GM21786 (cell line): ENCODE results near the gene MYL6.
"Not testable (repeated sequence)": the region's sequence is repeated elsewhere in the genome, so short reads cannot be mapped to it uniquely, and the experiment has no call there.

Experiments
- ATAC-seq: cut with Tn5 transposase; IDR thresholded peaks from one replicate; pipeline ENCODE4 v1.9.1; 2021; ENCODE audit not compliant: unreplicated experiment

MYL6 gene

DNA sequence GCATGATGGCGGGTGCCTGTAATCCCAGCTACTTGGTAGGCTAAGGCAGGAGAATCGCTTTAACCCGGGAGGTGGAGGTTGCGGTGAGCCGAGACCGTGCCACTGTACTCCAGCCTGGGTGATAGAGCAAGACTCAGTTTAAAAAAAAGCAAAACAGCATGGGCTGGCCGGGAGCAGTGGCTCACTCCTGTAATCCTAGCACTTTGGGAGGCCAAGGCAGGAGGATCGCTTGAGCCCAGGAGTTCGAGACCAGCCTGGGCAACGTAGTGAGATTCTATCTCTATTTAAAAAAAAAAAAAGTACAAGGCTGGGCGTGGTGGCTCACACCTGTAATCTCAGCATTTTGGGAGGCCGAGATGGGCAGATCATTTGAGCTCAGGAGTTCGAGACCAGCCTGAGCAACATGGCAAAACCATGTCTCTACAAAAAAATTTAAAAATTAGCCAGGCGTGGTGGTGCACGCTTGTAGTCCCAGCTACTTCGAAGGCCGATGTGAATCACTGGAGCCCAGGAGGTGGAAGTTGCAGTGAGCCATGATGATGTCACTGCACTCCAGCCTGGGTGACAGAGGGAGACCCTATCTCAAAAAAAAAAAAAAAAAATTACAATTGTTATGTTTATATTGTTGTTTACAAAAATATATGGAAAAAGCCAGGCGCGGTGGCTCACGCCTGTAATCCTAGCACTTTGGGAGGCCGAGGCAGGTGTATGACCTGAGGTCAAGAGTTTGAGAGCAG lies 1.5 kb upstream of the MYL6 start:
- not testable (repeated sequence) for ATAC-seq

DNA sequence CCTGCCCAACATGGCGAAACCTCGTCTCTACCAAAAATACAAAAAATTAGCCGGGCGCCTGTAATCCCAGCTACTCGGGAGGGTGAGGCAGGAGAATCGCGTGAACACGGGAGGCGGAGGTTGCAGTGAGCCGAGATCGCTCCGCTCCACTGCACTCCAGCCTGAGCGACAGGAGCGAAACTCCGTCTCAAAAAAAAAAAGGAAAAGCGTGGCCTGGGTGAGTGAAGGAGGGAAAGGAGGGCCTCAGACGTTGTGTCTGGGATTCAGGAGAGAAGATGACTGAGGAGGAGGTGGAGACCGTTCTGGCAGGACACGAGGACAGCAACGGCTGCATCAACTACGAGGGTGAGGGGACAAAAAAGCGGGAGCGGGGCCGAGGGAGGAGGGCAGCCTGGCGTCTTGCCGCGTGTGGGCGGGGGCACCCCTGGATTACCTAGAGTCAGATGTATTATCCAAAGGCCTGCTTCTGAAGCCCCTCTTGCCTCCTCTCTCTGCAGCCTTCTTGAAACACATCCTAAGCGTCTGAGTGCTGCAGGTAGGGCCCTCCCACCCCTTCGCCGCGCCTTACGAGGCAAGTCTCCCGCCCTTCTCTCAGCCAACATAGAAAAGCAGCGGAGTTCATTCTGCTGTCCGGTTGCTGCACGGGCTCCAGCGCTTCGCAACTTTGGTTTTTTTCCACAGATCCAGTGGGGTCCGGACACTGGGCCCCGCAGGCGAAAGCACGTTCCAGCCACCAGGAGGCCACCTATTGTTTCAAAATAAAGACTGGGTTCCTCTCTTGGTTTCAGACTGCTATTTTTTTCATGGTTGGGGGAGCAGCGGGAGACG lies 744 bp upstream of the MYL6 start:
- peak; percentile 31 for ATAC-seq

DNA sequence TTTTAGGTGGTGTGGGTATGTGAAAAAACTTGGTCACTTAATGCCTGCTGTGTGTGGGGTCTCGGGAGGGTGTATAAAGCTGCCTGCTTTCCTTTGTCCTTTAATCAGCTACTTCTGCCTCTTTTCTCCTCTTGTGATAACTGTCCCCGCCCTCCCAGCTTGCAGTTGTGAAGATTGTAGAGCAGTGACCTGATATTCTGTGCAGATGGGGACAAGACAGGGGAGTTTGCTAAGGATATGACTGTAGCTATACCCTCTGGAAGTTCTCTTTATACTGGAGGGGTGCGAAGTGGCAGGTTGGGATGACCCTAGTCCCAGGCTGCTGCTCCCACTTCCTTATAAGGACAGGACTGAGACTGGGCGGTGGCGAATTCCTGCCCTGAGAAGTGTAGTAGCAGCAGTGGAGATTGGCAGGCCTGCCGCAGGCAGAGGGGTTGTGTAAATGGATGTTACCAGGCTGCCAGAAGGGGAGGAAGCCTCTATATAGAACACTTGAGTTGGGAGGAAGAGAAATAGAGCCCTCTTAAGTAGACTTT lies 835 bp downstream of the MYL6 start:
- no peak for ATAC-seq

DNA sequence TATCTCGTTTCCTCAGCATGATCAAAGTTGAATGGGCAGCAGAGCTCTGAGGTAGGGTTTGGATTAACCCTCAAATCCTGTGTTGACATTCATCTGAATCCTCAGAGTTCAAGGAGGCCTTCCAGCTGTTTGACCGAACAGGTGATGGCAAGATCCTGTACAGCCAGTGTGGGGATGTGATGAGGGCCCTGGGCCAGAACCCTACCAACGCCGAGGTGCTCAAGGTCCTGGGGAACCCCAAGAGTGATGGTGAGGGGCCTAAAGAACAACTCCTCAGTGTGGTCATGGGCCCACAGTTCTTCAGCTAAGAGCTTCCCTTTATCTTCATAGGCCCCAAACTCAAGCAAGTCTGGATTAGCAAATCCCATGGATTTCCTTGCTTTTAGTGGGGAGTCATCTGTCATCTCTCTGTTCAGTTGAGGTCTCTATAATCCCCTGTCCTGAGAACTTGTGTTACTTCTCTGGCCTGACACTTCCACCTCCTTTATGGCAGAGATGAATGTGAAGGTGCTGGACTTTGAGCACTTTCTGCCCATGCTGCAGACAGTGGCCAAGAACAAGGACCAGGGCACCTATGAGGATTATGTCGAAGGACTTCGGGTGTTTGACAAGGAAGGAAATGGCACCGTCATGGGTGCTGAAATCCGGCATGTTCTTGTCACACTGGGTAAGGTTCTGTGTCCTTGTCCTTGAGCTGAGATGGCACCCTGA lies 1.5 kb downstream of the MYL6 start:
- no peak for ATAC-seq

DNA sequence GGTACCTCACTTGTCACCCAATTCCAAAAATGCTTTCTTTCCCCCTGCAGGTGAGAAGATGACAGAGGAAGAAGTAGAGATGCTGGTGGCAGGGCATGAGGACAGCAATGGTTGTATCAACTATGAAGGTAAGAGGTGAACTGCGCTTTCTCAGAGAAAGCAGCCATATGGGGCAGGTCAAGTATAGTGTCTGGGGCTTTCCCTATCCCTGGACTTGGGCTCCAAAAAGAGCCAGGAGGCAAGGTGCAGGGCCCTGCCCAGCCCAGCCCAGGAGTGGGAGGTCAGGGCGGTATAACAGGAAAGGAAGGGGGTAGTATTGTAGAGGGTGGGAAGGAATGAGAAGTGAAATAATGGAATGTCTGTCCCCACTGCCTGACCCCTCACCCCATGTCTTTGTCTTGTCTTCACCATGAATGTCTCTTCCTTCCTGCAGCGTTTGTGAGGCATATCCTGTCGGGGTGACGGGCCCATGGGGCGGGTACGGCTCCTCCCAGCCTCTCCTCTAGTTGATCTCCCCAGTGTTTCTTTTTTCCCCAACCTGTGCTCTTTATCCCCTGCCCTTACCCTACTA lies 2.1 kb downstream of the MYL6 start:
- ATAC-seq = no peak

DNA sequence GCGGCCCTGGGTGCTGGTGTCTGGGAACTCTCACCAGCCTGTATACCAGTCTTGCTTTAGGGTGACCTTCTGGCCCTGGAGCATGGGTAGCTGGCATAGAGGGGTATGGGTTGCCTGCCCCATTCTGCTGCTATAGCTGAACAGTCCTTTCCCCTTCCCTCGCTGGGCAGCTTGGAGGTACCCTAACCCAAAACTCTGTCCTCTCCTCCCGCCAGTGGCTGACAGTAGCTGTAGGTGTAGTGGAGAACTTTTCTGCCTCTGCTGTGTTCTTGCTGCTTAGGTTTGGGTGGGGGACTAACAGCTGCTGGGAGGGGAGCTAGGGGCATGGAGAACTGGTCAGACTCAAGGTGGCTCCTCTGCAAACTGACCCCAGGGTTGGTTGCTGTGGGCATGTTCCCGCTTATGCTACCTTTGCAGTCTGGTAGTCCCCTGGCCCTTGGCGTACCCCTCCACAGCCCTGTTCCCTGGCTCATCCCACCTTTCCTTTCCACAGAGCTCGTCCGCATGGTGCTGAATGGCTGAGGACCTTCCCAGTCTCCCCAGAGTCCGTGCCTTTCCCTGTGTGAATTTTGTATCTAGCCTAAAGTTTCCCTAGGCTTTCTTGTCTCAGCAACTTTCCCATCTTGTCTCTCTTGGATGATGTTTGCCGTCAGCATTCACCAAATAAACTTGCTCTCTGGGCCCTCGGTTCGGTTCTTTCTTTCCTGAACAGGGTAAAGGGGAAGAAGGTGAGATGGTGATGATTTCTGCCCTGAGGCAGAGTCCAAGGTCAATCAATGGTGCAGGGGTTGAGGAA lies 2.9 kb downstream of the MYL6 start:
- no peak for ATAC-seq

DNA sequence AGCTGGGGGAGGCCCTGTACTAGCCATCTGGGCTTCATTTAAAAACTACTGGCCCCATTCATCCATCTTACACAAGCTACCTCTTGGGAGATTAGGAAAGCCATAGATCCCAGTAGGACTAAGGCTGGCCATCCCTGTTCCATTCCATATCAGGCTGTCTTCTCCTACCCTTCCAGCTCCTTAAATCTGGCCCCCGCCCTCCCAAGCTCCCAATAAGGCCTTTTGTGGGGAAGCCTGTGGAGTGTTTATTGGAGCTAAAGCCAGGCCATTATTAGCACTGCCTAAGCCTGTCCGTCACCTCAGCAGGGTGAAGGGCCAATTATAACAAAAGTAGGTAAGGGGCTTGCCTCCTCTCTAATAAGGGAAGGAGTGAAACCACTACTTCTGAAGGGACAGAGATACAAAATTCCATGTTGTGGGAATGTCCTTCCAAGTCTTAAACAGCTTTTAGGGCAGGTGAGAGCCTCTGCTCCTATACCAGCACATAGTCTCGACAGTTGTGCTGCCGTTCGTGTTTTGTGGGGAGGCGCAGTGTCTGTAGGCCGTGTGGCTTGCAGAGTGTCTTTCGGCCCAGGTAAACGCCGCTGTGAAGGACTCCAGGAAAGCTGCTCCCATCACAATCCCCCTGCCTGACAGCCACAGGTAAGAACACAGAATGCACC lies 3.7 kb downstream of the MYL6 start:
- ATAC-seq = no peak

DNA sequence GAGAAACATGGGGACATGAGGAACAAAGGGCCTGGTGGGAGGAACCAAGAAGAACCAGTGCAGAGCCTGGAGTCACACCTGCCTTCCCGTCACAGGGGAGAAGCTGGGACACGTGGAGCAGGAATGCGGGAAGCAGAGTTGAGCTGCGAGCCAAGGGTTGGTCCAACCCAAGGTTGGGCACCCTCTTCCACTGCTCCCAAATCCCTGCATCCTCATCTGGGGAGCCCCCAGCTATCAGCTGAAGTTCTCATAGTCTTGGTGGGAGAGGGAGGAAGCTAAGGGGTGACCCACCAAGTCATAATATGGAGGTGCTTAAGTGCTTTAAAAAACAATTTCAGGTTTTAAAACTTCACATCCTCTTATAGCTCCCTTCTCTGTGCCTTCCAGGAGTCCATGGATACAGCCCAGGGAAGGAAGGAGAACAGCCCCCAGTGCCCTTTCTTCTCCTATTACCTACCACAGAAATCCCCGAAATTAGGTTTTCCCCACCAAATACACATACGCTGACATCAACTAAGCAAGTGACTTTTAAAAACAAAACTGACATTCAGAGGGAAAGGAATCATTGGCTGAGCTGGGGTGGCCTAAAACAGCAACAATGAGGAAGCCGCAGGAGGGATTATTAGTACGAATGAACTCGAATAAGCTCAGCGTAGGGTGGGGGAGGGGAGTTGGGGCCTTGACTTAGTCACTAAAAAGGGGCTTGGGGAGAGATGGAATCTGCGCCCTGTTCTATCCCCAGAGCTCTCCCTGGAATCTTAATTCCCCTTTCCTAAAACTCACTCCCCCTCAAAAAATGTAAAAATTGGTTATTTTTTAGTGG lies 4.5 kb downstream of the MYL6 start:
- no peak for ATAC-seq

DNA sequence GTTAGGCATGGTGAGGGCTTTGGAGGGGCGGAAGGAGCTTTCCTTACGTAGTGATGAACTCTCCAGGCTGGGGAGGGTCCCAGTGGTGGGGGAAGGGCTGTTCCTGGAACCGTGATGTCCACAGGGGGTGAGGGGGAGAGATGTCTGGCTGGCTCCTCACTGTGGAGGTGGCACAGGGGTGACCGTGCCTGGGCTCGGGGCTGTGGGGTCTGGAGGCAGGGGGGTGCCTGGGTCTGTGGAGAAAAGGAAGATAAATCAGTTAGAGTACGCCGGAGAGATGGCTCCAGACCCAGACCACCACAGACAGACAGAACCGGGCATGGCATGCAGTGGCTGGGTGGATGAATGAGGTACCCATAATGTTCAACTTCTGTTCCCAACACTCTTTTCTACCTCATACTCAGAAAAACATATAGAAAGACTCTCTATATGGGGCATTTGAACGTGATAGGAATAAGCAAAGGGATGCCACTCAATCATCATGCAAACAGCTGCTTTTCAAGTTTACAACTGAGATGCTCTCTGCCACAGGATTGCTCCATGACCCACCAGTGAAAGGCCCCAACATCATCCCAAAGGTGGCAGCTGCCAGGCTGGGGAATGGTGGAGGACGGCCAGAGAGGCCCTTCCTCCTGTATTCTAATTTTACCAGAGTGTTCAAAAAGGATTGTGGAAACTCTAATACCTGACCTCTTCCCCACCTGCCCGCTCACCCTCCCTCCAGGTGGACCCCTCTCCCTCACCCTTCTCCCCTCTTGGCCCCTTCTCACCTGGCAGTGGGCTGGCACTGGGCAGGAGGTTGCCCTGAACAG lies 5.6 kb downstream of the MYL6 start:
- ATAC-seq = no peak

DNA sequence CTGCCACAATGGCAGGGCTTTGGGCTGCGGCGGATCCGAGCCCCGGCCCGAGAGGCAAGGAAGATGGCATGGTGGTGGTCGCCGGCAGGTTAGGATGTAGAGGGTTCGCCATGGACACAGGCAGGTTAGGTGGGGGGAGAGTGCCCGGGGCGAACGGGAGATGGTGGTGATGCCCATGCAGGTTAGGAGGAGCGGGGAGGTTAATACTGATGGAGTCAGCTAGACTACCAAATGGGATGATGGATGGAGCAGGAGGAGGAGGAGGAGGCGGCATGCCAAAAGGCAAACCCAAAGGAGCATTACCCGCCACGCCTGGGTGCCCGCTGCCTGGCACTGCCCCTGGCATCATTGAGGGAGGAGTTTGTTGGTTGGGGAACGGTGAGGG lies 6.2 kb downstream of the MYL6 start:
- ATAC-seq = no peak

DNA sequence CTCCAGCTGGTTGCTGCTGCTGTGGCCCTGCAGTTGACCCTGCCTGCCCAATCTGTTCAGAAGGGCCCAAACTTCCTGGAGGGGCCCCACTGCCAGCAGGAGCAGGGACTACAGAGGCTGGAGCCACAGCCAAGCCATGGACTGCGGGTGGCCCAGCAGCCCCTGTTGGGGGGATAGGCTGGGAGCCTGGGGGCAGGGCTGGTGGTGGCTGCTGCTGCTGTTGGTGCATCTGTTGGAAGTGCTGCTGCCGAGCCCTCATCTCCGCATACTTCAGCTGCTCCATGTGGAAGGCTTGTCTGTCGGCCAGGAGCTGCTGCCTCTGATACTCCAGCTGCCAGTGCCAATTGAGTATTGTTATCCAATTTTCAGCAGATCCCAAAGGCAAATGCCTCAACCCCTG lies 7.2 kb downstream of the MYL6 start:
- ATAC-seq = no peak

DNA sequence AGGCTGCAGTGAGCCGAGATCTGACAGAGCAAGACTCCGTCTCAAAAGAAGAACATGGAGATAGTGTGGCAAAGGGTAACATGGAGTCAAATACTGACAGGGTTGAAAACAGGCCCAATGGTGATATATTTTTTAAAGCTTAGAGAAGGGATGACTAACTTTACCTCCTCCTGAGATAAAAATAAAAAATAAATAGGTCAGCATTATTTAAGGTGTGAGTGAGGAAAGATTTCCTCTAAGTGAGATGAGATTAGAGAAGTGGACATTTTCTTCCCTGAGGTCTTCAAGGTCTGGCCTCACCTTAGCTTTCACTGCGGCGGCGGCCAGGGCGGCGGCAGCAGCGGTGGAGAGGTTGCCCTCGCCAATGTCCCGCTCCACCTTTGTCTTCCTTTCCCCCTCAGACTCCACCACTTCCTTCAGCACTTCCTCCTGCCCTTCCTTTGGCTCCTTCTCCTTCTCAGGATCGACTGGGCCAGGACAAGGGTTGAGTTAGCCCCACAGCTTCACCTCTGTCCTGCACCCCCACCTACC lies 11.1 kb downstream of the MYL6 start:
- no peak for ATAC-seq

DNA sequence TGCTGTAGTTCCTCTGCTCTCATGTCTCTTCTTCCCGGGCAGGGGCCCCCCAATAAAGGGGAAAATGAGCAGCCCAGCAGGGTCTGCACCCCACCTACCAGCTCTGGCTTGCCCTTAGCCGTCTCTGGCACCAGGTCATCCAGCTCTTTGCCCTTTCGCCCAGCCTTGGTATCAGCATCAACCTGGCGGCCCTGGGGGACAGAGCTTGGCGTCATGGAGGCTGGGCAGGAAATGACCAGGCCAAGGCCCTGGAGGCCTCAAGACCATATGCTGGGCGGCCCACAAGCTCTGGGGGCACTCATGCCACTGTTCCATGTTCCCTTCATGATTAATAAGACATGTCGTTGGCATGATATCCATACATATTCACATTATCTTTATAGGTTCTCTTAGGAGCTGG lies 14.7 kb downstream of the MYL6 start:
- no peak for ATAC-seq

DNA sequence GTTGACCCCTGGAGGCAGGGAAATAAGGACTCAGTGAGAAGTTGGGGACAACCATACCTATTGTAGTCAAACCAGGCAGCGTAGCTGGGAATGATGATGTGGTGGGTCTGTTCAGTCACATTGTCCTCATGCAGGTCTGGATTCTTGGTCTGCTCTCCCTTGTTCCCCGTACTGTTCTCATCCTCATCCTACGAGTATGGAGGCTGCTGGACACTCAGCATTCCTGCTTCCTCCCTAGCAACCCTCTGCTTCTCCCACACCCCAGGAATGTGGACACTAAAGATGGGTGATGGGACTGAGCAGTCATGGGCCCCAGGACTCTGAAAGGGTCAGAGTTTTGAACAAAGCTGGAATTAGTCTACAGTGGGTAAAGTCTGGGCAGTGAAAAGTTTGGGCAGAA lies 20.2 kb downstream of the MYL6 start:
- no peak for ATAC-seq

DNA sequence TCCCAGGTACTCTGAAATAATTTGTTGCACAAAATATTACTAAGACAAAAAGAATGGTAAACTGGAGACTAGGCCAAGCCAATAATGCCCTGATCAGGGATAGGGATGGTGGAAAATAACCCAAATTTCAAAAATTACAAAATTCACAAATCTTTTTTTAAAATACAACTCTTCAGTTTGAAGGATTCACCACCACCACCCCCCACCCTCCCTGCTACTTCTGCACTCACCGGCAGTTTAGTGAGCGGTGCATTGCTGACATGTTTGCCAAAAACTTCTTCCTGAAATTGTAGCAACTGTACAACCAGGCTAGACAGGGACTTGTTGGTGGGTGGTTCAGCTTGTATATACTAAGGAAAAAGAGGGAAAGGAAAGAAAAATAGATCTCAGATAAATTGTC lies 28.8 kb downstream of the MYL6 start:
- ATAC-seq = no peak

DNA sequence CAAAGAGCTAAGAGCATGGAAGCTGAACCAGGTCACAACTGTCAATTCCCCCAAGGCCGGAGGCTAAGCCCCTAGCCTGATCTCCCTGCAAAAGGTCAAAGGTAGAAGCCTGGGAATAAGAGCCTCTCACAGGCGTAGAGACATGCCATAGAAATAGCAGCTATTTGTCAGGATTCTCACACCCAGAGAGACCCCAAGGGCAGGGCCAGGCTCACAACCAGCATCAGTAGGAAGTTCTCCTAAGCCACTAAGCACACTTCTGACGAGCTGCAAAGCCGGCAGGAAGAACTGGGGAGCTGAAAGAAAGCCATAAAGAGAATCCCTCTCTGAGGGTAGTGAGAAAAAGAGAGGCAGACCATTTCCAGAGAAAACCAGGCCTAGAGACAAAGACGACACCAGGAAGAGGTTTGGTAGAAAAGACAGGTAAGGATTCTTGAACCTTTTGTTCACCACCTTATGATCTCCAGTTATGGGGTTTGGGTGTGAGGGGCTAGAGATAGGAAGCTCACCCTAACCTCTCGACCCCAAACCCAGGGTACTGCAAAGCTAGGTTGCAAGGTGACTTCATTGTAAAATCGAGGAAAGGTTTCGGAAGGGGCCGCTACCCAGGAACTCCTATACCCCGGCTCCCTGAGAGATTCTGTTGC lies 30.1 kb downstream of the MYL6 start:
- ATAC-seq = no peak

DNA sequence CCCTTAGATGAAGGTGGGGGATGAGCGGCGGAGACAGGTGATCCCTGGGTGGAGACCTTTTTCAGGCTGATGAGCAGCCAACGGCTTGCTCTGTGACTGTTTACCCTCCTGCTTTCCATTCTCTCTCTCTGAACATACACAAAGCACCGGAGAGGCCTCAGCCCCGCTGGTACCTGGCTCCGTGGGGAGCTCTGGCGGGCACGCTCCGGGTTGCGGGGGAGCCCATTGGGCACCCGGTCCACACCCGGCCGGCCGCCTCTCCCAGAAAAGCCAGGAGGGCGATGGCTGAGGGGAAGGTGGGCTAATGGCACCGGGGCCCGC lies 30.6 kb downstream of the MYL6 start:
- no peak for ATAC-seq
